HL-60 (cell line): ENCODE measurements around the gene PCGF2.

Experiments used
- DNase-seq, 2 experiments: peaks; one replicate each; pipeline ENCODE4 v3.0.0-alpha.2; 2010 to 2020; ENCODE audit warnings: low read depth in 1 of 2, low spot score in 1 of 2
- H3K27ac ChIP-seq: fragments of 250-450 bp; sonication (Bioruptor Pico); replicated peaks from 2 replicates; pipeline ENCODE4 v1.5.1; 2020; ENCODE audit warnings: mild to moderate bottlenecking, moderate library complexity
- H3K27me3 ChIP-seq: fragments of 250-450 bp; sonication (Bioruptor Pico); 2 replicates; pipeline ENCODE4 v1.5.1; 2021; ENCODE audit warnings: mild to moderate bottlenecking, moderate library complexity; ENCODE audit not compliant: insufficient read depth, poor library complexity, severe bottlenecking
- H3K4me3 ChIP-seq: replicated peaks from 2 replicates; pipeline ENCODE4 v1.5.1; 2011; ENCODE audit warnings: mild to moderate bottlenecking, control low read depth, low read length; ENCODE audit not compliant: insufficient read depth
- CTCF ChIP-seq: IDR thresholded peaks from one replicate; pipeline ENCODE4 v1.5.1; 2011; ENCODE audit warnings: low read length, control low read depth, inconsistent platforms; ENCODE audit not compliant: insufficient read depth
- GABPA ChIP-seq: IDR thresholded peaks from 2 replicates; pipeline ENCODE4 v1.6.1; 2012; ENCODE audit warnings: low read depth
- POLR2AphosphoS5 ChIP-seq: IDR thresholded peaks from 2 replicates; pipeline ENCODE4 v1.6.1; 2012; ENCODE audit warnings: low read depth
- REST ChIP-seq: IDR thresholded peaks from 2 replicates; pipeline ENCODE4 v1.6.1; 2012; ENCODE audit warnings: low read depth; ENCODE audit not compliant: insufficient replicate concordance
- SPI1 ChIP-seq: IDR thresholded peaks from 2 replicates; pipeline ENCODE4 v1.6.1; 2012; ENCODE audit warnings: low read depth, mild to moderate bottlenecking, borderline replicate concordance

The PCGF2 gene

GRCh38 chr17:38712593-38712992 lies 35.5 kb downstream of the PCGF2 start:
- TF ChIP-seq GABPA = no peak
- no peak for TF ChIP-seq POLR2AphosphoS5
- TF ChIP-seq CTCF = no peak
- TF ChIP-seq SPI1 = no peak
- no peak for TF ChIP-seq REST
- H3K27ac ChIP-seq = no peak overlapping the region
- H3K27me3 ChIP-seq = no peaks in the 10 kb centered on the region
- DNase-seq = no peak
- no peak overlapping the region for H3K4me3 ChIP-seq

- no peak for DNase-seq
- H3K27ac ChIP-seq = no peak overlapping the region
- TF ChIP-seq GABPA = no peak
- TF ChIP-seq SPI1 = no peak
- TF ChIP-seq REST = no peak
- TF ChIP-seq POLR2AphosphoS5 = no peak
- no peak for TF ChIP-seq CTCF
- no peaks in the 10 kb centered on the region for H3K27me3 ChIP-seq
- no peak overlapping the region for H3K4me3 ChIP-seq
These were observed 36.2 kb downstream of the PCGF2 start for GRCh38 chr17:38711792-38712571.

GRCh38 chr17:38710985-38711384 lies 37.2 kb downstream of the PCGF2 start:
- Histone ChIP-seq H3K27ac (no peak overlapping the region), H3K4me3 (no peak overlapping the region), H3K27me3 (no peaks in the 10 kb centered on the region)
- no peak for DNase-seq
- TF ChIP-seq CTCF (no peak), GABPA (no peak), REST (no peak), POLR2AphosphoS5 (no peak), SPI1 (no peak)
